MM.1S (cell line): ENCODE measurements around the gene PAEP.
A peak's percentile ranks its signal among the peaks of the same experiment; 100 is the strongest.
"Not testable (repeated sequence)": the region's sequence is repeated elsewhere in the genome, so short reads cannot be mapped to it uniquely, and the experiment has no call there.

Source experiments
- DNase-seq: peaks from one replicate; pipeline ENCODE4 v3.0.0-alpha.2; 2015
- H2AFZ ChIP-seq: fragments of 300-600 bp; sonication (generic); 2 replicates; pipeline ENCODE4 v1.6.0; 2016; ENCODE audit warnings: antibody characterized with exemption, low read length
- H3F3A ChIP-seq: fragments of 300-600 bp; sonication (generic); 2 replicates; pipeline ENCODE4 v1.6.1; 2016; ENCODE audit warnings: mild to moderate bottlenecking, antibody characterized with exemption, low read length, moderate library complexity, mixed read lengths; ENCODE audit not compliant: insufficient read depth
- H3K27ac ChIP-seq: fragments of 300-600 bp; sonication (generic); 2 replicates; pipeline ENCODE4 v1.5.1; 2016; ENCODE audit warnings: mild to moderate bottlenecking, low read length
- H3K27me3 ChIP-seq: fragments of 300-600 bp; sonication (generic); replicated peaks from 2 replicates; pipeline ENCODE4 v1.6.0; 2016; ENCODE audit warnings: low read length; ENCODE audit not compliant: insufficient read depth
- H3K36me3 ChIP-seq: fragments of 300-600 bp; sonication (generic); replicated peaks from 2 replicates; pipeline ENCODE4 v1.6.1; 2016; ENCODE audit warnings: mild to moderate bottlenecking, low read length, mixed read lengths; ENCODE audit not compliant: insufficient read depth
- H3K4me1 ChIP-seq: fragments of 300-600 bp; sonication (generic); 2 replicates; pipeline ENCODE4 v1.6.1; 2016; ENCODE audit warnings: low read length, mixed read lengths
- H3K4me2 ChIP-seq: fragments of 300-600 bp; sonication (generic); 2 replicates; pipeline ENCODE4 v1.6.0; 2016; ENCODE audit warnings: low read depth, low read length
- H3K4me3 ChIP-seq: fragments of 300-600 bp; sonication (generic); 2 replicates; pipeline ENCODE4 v1.5.1; 2016; ENCODE audit warnings: low read length, mixed read lengths
- H3K79me2 ChIP-seq: fragments of 300-600 bp; sonication (generic); 2 replicates; pipeline ENCODE4 v1.6.1; 2016; ENCODE audit warnings: mixed run types, low read length, mixed read lengths
- H3K9ac ChIP-seq: fragments of 300-600 bp; sonication (generic); 2 replicates; pipeline ENCODE4 v1.6.1; 2016; ENCODE audit warnings: low read length, mixed read lengths
- H3K9me2 ChIP-seq: fragments of 300-600 bp; sonication (generic); replicated peaks from 2 replicates; pipeline ENCODE4 v1.6.1; 2016; ENCODE audit warnings: mild to moderate bottlenecking, low read length, mixed read lengths; ENCODE audit not compliant: insufficient read depth
- H3K9me3 ChIP-seq: fragments of 300-600 bp; sonication (generic); replicated peaks from 2 replicates; pipeline ENCODE4 v1.6.1; 2016; ENCODE audit warnings: mild to moderate bottlenecking, low read length, mixed read lengths; ENCODE audit not compliant: insufficient read depth
- H4K20me1 ChIP-seq: fragments of 300-600 bp; sonication (generic); 2 replicates; pipeline ENCODE4 v1.6.1; 2016; ENCODE audit warnings: mild to moderate bottlenecking, low read length, moderate library complexity, mixed read lengths; ENCODE audit not compliant: insufficient read depth
- EZH2 ChIP-seq: fragments of 300-600 bp; sonication (generic); optimal IDR thresholded peaks from 2 replicates; pipeline ENCODE3; 2017; ENCODE audit warnings: low read depth, mild to moderate bottlenecking, antibody characterized with exemption, low read length, mixed read lengths
- EZH2phosphoT487 ChIP-seq: fragments of 300-600 bp; sonication (generic); IDR thresholded peaks from 2 replicates; pipeline ENCODE4 v1.6.1; 2018; ENCODE audit warnings: antibody characterized with exemption, low read length
- TF ChIP-seq, protein P1 (sequence below): fragments of 300-600 bp; sonication (generic); IDR thresholded peaks from 2 replicates; pipeline ENCODE4 v1.5.1; 2016; ENCODE audit warnings: antibody characterized with exemption, low read length, mixed read lengths

Gene PAEP

DNA sequence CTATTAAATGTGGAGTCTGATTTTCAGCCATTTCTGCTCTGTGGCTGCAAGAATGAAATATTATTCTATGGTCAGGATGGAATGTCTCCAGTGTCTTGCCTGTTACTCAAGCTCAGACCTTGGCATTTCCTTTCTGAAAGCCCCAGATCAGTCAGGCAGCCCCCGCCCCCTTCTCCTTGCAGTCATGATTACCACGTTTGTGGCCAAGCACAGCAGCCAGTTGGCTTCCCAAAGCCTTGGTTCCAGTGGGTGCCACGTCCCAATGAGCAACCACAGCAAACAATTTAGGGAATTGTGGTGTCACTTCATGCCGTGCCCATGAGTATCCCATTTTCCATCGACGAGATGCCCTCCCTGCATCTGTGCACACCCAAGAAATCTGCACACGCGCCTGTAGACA is 25.3 kb upstream of the PAEP start:
- Histone ChIP-seq H3F3A (no peaks in the 10 kb centered on the region), H3K9me2 (no peaks in the 10 kb centered on the region), H3K4me1 (peaks cover 6% of the 10 kb centered on the region; the same call in 1 of the 2 replicates), H3K4me2 (no peak overlapping the region), H3K79me2 (no peaks in the 10 kb centered on the region), H3K27me3 (peaks cover 14% of the 10 kb centered on the region), H3K9me3 (no peaks in the 10 kb centered on the region), H2AFZ (no peak overlapping the region), H3K36me3 (no peaks in the 10 kb centered on the region), H3K4me3 (no peak overlapping the region), H3K9ac (no peak overlapping the region), H3K27ac (no peak overlapping the region), H4K20me1 (no peaks in the 10 kb centered on the region)
- DNase-seq = peak; percentile 44
- TF ChIP-seq EZH2phosphoT487 = no peak
- TF ChIP-seq, protein P1, sequence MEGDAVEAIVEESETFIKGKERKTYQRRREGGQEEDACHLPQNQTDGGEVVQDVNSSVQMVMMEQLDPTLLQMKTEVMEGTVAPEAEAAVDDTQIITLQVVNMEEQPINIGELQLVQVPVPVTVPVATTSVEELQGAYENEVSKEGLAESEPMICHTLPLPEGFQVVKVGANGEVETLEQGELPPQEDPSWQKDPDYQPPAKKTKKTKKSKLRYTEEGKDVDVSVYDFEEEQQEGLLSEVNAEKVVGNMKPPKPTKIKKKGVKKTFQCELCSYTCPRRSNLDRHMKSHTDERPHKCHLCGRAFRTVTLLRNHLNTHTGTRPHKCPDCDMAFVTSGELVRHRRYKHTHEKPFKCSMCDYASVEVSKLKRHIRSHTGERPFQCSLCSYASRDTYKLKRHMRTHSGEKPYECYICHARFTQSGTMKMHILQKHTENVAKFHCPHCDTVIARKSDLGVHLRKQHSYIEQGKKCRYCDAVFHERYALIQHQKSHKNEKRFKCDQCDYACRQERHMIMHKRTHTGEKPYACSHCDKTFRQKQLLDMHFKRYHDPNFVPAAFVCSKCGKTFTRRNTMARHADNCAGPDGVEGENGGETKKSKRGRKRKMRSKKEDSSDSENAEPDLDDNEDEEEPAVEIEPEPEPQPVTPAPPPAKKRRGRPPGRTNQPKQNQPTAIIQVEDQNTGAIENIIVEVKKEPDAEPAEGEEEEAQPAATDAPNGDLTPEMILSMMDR = no peak
- no peak for TF ChIP-seq EZH2

- H3K9ac ChIP-seq, H3K36me3 ChIP-seq, H3K4me2 ChIP-seq, H4K20me1 ChIP-seq, H3F3A ChIP-seq, H3K79me2 ChIP-seq, H3K9me3 ChIP-seq, H3K4me3 ChIP-seq, H3K9me2 ChIP-seq, H2AFZ ChIP-seq, DNase-seq, H3K4me1 ChIP-seq, H3K27ac ChIP-seq: not testable (repeated sequence)
- H3K27me3 ChIP-seq = peaks cover 41% of the 10 kb centered on the region
These were observed 18.2 kb upstream of the PAEP start for GRCh38 chr9:135543262-135543894.

DNA sequence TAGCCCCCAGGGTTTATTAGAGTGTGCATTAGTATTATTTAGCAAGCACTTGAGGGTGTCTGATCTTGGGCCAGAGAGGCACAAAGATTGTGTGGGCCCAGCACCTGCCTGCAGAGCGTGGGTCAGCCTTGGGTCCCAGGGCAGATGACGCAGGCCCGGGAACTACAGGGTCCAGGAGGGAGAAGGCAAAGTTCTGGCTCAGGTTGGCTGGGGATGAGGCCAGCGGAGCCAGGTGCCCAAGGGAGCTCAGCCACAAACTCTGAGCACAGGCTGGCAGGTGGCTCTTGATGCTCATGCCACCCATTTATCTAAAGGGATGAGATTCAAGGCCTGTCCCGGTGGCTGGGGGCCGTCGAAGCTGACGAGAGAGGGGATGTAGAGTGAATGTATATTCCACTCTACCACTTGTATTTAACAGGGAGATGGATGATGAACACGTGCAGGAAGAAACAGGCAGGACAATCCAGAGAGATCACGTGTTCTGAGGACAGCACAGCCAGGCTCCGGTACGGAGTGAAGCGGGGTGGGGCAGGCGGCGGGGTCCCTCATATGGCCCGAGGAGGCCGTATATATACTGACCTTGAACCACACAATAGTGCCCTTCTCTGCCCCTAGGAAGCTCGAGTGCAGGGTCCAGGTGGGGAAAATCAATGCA is 16.4 kb upstream of the PAEP start:
- no peaks in the 10 kb centered on the region for H4K20me1 ChIP-seq
- DNase-seq = no peak
- H3K27ac ChIP-seq = no peak overlapping the region
- H3F3A ChIP-seq = no peaks in the 10 kb centered on the region
- no peaks in the 10 kb centered on the region for H3K9me2 ChIP-seq
- H3K4me3 ChIP-seq = no peak overlapping the region
- TF ChIP-seq EZH2phosphoT487 = no peak
- TF ChIP-seq, protein P1 = no peak
- no peak for TF ChIP-seq EZH2
- no peaks in the 10 kb centered on the region for H3K79me2 ChIP-seq
- peaks cover 35% of the 10 kb centered on the region for H3K27me3 ChIP-seq
- H3K4me1 ChIP-seq = no peaks in the 10 kb centered on the region
- H2AFZ ChIP-seq = no peak overlapping the region
- no peaks in the 10 kb centered on the region for H3K9me3 ChIP-seq
- no peaks in the 10 kb centered on the region for H3K36me3 ChIP-seq
- no peak overlapping the region for H3K9ac ChIP-seq
- no peak overlapping the region for H3K4me2 ChIP-seq

DNA sequence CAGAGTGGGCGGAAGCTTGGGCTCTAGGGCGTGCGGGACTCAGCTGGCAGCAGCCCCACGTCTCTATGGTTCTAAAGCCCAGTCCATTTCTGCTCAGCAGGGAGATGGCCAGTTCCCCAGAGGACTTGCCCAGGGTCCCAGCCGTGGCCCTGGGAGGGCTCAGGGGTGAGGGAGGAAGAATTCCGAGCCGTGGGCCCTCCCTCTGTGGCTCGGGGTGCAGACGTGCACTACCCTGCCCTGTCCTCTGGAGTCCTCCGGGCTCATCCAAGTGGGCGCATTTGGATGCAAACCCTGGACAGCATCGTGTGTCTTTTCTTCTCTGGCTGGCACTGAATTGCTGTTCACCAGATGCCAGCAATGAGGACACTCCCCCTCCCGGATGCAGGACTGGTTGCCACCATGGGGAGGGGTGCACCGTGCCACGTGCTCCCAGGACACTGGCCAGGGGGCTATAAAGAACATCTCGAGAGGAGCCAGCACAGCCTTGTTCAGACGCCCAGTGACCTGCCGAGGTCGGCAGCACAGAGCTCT is 15.8 kb upstream of the PAEP start, which contains the start of gene OBP2A:
Gene OBP2A (plus strand): TSS at position 481 of the 531 bp plus-strand sequence. CDS start 55 bp downstream, outside the sequence.
- H3K4me2 ChIP-seq, H2AFZ ChIP-seq, H3K27ac ChIP-seq, H3K4me1 ChIP-seq, H4K20me1 ChIP-seq, H3K9me2 ChIP-seq, H3K9ac ChIP-seq, H3K9me3 ChIP-seq, H3K4me3 ChIP-seq, H3K79me2 ChIP-seq, H3K36me3 ChIP-seq, DNase-seq, H3F3A ChIP-seq: not testable (repeated sequence)
- H3K27me3 ChIP-seq = peaks cover 37% of the 10 kb centered on the region

DNA sequence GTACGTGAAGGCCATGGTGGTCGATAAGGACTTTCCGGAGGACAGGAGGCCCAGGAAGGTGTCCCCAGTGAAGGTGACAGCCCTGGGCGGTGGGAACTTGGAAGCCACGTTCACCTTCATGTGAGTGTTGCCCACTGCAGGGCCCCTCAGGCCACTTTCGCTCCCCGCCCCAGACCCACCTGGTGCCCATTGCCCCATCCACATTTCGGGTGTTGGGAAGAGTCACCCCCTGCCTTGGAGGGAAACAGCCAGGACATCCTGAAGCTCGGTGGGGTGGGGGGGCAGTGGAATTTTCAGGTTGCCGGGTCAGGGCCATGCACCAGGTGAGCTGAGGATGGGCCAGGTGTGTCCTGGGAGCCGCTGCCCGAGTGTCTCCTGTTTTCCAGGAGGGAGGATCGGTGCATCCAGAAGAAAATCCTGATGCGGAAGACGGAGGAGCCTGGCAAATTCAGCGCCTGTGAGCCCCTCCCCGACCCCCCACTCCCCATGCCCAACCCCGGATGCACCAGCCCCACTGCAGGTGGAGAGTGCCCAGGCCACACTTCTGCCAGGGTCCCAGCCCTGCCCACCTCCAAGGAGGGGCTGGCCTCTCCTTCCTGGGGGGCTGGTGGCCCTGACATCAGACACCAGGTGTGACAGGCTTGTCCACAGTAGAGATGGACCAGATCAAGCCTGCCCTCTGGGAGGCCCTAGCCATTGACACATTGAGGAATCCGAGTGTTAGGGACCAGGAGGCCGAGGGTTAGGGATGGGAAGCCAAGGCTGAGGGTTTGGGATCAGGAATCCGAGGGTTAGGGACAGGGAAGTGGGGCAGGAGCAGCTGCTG is 14.6 kb upstream of the PAEP start:
- H3K36me3 ChIP-seq, DNase-seq, H3K9me3 ChIP-seq, H3K27ac ChIP-seq, H3K4me3 ChIP-seq, H3K9me2 ChIP-seq, H3K9ac ChIP-seq, H3K4me2 ChIP-seq, H2AFZ ChIP-seq, H3K4me1 ChIP-seq, H3K79me2 ChIP-seq, H3F3A ChIP-seq, H4K20me1 ChIP-seq: not testable (repeated sequence)
- peaks cover 37% of the 10 kb centered on the region for H3K27me3 ChIP-seq
